ENCODE measurements around the gene TRPV6.

TRPV6 gene

DNA sequence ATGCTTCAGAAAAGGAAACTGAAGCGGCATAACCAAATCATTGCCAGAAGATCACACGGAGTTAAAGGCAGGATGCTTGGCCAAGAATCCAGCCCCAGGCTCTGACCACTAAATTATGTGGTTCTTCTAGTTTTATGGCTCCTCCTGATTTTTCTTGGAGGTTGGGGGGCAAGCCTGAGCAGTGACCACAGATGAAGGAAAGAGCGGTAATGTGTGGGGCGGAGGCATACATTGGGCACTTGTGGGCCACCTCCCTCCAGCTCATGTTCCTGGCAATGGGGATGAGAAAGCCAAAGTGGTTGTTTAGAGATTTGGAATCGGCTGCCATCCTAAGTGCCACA lies 3.2 kb downstream of the TRPV6 start:
- DNase-seq: no peak

DNA sequence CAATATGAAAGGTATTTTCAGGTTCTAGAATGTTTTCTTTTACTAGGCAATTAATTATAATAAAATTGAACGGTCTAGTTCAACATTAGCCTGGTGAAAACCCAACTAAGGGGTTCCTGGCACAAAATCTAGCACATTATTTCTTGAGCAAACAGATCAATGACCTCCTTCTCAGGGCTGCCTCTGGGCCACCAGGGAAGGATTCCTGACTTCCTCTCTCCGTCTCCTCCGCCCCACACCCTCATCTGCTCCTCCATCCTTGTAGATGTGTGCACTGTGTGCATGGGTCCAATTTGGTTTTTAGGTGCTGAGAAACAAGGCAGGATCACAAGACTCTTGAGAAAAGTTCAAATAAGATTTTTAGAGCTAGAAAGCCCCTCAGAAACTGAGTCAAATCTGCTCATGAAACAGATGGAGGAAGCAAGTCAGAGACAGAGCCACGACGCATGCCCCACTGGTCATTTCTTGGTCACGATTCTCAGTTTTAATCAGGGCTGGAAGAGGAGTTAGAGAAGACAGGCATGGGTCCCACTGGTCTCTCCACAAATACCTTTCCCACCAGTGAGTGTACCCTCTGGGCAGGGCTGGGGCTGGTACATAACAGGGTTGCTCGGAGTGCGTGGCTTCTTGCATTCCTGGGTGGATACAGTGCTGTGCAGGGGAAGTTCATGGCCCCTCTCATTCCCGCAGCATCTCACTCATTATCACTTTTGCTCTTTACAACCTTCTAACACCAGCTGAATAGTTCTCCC lies 3.8 kb downstream of the TRPV6 start:
- DNase-seq: no peak

DNA sequence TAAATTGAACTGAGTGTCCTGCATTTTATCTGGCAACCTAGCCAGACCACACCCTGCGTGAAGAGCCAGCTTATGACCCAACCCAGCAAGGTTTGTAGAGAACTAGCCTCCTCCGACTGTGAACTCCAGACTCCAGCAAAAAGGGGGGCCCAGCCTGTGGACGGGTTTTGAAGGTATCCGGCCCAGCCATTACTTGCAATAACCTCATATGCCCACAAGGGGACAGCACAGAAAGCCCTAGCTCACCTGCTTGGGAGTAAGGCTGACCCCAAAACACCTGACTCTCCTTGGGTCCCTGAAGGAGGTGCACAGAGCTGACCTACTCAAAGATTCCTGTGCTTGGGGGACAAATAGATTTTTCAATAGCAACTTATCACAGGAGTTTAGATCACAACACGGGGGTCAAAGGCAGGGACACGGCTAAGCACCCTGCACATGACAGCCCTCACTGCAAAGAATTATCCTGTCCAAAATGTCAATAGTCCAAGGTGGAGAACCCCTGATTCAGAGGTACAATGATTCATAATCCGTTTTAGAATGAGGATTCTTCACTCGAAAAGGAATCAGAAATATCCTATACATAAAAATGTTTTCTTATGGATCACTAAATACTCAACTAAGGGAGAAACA lies 4.6 kb downstream of the TRPV6 start:
- peak; percentile 40 for DNase-seq

DNA sequence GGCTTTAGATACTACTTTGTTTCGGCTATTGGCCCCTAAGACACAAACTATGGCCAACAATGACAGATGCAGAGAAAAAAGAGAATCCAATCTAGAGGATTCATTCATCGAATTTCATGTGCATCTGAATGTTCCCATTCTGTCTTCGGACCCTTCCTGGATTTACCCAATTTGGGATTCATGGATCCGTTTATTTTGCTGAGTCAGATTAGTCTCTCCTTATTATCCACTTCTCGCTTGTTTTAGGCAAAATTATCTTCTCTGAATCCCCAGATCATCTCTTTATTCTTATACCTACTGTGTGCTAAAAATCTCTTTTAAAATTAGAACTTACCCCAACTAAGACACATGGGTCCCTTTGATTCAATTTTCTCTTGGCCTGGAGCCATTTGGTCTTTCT lies 6.5 kb downstream of the TRPV6 start:
- no peak for DNase-seq

DNA sequence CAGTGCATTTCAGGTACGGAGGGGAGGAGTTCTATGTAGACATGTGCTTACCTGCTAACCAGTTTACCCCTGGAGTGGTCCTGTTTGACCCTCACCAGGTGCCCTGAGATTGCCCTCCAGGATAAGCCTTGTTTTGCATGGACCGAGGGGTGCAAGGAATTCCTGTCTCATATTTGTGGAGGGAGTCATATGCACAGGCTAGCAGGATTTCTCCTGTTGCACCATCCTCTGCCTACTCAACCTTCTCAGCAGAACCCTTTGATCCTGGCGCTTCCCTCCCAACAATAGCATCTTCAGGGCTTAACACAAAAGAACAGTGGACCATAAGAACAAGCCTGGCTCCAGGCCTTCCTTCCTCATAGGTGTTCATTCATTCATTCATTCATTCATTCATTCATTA lies 7.2 kb downstream of the TRPV6 start:
- DNase-seq: no peak

DNA sequence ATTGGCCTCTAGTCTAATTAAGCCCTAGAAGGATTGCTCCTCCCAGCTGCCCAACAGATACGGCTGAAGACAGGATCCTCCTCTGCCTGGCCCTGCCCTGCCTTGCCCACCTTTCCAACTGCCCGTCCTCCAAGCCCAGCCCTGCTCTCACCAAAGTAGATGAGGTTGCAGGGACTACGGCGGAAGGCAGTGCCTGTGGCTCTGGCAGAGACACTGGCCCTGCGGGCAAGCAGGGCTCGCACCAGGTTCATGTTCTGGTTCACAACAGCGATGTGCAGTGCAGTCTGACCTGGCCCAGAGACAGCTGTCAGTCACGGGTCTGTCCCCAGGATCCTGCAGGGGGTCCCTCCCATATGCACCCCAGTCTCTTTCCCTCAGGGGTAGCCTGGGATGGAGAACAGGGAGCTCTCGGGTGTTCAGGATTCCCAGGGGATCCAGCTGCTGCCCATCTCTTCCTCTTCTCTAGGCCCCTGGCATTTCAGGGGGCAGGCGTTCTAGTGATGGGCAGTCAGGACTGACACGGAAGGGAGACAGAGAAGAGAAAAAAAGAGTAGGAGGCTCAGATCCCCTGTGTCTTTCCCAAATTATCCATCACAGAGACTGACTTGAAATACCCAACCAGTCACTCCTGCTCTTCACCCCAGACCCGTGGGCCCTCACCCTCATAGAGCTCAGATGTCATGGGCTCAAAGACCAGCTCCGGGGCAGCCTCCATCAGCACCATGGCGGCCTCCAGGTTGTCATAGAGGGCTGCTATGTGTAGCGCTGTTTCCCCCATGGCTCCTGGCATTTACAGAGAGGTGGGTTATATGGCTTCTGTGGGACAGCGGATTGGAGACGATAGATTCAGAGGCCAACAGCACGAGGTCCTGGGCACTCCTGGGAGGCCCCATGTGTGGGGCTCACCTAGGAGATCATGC lies 8.3 kb downstream of the TRPV6 start:
- no peak for DNase-seq

DNA sequence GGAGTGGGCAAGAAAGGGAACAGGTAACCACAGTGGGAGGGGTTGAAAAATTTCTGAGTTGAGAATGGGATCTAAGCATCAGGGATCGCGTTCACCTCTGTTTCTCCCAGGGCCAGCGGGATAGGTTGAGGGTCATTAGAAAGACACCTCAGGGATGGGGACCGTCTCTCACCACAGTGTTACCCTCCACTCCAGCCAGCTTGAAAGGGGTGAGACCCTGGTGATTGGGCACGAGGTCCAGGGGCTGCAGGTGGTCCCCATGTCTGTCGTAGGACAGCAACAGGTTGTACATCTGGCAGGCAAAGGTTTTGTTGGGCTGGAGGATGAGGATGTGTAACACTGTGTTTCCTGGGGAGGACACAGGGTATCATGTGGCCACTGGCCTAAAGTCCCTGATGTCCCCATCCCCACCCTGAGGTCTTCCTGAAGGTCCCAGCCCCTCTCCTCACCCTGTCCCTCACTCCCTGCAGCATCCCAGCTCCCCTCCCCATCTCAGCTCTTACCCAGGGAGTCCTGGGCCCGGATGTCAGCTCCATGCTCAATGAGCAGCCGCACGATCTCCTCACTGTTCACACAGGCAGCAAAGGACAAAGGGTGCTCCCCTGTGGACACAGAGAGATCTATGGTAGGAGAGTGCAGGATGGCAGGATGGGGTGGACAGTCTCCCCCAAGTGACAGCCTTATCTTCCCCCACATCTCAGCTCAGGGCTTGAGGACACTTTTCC lies 9.1 kb downstream of the TRPV6 start:
- DNase-seq: no peak

DNA sequence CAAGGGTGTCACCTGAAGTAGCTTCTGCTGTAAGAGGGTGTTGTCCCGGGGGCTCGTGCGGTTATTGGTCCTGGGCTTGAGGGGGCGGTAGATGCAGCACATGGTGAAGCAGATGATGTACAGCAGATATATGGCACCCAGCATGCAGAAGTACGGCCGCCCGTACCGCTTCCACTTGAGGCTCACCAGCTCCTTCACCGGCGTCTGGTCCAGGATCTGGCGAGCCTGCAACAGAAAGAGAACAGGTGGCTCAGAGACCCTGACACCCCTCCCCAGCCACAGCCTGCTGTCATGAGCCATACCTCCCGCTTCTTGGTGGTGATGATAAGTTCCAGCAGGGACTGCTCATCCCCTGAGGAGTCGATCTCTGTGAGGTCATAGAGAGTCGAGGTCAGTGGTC lies 10.1 kb downstream of the TRPV6 start:
- no peak for DNase-seq

DNA sequence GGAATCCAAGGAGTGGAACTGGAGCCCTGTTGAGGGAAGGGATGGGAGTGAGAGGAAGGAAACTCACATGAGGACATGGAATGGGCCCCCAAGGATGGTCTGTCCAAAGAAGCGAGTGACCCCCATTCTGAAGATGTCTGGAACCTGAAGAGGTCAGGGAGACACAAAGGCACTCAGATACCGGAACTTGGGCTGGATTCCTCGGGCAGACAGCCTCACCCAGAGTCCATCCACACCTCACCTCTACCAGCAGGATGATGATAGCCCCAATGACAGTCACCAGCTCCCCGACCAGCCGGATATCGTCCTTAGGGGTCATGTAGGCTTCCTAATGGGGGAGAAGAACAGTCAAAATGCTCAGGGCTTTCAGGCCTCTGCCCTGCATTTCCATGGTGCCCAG lies 10.7 kb downstream of the TRPV6 start:
- no peak for DNase-seq

DNA sequence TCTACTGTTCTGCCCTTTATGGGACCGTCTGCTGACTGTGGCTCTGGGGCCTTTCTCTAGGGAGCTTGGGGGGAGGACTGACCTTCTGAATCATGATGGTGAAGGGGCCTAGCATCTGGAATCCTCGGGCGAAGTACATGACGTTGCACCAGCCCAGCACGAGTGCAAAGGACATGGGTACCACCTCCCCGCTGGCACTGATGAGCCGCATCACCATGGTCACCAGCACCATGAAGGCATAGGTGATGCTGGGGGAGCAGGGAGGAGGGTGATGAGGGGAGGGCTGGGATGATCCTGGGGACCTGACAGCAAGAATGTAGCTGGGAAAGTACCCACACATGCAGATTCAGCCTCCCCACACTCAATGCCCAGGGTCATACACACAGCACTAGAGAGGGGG lies 11.1 kb downstream of the TRPV6 start:
- DNase-seq: no peak

DNA sequence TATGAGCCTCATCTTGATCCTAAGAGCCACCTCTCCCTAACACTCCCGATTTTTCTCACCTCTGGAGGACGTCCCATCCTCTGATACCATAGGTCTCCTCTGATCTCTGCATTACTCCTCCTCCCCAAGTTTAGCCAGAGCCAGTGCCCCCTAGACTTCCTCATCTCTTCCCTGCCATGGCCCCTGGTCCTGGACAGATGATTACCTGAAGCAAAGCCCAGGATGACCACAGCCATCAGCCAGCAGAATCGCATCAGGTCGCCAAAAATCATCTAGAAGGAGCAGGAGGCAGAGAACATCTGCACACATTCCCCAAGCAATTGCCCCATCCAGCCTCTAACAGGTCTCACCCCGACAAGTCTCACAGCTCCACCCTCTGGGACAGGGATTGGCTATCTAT lies 11.7 kb downstream of the TRPV6 start:
- no peak for DNase-seq

DNA sequence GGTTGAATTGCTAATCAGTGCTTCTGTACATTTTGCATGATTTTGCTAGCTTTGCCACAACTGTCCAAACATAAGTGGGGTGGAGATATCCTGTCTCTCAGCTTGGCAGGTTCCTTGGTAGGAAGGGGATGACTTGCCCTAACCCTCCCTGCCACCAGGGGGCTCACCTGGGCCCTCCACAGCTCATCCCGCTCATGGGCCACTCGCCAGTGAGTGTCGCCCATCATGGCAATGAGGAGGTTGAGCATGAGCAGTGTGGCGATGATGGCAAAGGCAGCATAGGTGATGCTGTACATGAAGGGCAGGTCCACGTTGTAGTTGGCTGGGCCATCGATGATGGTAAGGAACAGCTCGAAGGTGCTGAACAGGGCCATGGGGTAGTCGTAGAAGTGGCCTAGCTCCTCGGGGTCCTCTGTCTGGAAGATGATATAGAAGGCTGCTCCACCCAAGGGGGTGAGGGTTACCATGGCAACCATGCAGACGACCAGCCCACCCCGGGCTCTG lies 12.2 kb downstream of the TRPV6 start:
- no peak for DNase-seq

DNA sequence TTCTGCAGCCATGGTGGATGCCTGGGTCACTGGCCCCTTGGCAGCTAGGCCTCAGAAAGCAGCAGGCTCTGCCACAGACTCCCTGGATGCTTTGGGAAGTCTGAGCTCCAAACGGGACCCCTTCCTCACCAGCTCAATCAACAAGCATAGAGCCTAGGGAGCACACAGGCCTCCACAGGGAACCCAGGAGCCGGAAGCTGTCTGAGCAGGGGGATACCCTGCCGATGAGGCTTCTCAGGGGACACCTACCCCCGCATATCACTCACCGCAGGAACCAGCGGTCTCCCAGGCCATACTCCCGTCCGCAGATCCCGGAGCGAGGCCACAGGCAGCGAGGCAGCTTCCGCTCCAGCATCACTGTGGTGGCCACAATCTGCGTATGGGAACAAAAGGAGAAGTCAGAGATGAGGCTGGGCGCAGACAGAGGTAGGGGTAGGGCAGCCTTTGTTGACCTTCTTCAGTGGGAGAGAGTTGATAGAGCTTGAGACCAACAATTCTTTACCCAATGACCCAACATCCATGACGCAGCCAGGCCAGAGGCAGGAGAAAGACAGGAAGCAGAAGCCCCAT lies 13.4 kb downstream of the TRPV6 start:
- DNase-seq: no peak

DNA sequence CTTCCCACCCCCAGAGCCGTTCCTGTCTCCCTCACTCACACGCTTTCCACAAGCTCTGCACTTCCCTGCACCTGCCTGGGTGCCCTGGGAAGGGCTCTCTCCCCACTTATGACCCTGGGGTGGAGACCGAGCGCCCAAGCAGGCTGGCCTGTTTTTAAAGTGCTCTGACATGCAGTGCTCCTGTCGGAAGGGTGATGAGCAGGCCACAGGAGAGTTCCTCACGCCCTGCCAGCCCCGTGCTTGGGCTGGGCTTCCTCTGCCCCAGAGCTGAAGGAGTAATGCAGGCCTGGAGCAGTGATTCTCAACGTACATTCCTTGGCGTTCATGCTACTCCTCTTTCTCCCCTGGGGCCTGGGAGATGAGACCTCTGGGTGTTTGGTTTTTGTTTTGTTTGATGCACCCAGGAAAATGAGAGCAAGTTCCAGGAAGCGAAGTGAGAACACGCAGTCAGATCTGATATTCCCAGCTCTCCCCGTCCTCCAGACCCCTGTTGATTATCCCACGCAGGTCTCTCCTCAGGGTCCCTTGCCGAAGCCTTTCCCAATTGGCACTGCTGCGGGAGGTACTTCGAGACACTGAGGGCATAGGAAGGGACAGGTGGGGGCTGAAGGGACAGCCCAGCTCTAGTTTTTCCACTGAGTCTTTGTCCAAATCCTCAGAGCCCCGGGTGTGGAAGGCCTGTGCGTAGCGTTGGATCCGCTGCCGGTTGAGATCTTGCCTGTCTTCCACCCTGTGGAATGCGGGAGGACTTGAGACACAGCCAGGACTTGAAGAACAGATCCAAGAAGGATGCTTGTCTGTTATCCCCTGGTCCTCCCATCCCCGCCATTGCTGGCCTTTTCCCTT lies 14.1 kb downstream of the TRPV6 start:
- no peak for DNase-seq

DNA sequence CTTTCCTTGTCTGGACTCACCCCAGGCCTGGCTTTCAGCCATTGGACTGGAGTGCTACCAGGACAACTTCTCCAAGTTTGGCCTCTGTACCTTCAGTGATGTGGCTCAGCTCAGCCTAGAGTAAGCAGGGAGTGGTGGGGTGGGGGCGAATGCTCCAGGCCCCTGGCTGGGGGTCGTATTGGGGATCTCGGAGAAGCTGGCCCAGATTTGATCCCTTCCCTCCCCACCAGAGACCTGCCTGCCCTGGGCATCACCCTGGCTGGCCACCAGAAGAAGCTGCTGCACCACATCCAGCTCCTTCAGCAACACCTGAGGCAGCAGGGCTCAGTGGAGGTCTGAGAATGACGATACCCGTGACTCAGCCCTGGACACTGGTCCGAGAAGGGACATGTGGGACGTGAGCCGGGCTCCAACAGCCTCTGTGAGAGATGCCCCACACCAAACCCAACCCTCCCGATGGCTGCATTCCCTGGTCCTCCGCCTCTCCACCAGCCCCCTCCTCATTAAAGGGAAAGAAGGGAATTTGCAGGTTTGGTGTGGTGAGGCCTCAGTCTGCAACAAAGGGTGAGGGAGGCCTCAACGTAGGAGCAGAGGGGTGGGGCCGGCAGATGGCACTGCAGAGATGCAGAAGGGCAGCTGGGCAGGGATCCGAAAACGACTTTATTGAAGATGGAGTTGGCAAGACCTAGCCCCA lies 14.8 kb downstream of the TRPV6 start:
- no peak for DNase-seq

DNA sequence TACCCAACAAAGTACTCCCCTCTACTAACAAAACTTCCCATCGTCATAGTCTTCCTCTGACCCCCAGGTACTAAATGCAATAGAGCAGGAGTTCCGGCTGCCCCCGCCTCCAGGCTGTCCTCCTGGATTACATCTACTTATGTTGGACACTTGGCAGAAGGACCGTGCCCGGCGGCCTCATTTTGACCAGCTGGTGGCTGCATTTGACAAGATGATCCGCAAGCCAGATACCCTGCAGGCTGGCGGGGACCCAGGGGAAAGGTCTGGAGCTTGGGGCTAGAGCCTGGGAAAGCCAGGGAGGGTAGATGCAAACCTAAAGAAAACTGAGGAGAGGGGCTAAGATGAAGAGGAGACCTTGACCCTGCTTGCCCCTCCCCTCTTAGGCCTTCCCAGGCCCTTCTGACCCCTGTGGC lies 15.4 kb downstream of the TRPV6 start:
- no peak for DNase-seq

DNA sequence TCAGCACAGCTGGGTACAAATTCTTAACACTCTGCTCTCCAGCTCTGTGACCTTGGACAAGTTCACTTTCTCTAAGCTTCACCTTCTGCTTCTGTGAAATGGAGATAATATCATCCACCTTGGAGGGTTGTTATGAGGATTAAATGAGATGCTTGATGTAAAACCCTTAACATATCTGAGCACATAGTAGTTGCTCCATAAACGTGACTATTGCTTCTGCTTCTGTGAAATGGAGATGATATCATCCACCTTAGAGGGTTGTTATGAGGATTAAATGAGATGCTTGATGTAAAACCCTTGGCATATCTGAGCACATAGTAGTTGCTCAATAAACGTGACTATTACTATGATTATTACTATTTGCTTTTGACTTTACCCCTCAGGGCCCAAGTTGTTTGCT lies 16.1 kb downstream of the TRPV6 start:
- no peak for DNase-seq

DNA sequence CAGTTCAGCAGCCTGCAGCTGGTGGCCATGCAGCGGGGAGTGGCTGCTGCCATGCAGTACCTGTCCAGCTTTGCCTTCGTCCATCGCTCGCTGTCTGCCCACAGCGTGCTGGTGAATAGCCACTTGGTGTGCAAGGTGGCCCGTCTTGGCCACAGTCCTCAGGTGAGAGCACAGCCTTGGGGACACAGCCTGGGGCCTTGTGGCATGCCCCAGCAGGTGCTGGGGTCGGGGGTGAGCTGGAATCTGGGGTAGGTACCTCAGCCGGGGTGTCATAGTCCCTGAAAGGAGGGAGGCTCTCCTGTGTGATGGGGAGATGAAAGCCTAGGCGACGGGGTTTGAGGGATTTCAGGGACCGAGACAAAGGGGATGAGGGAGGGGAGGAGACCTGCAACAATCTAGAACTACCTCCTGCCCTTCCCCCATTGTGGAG lies 16.5 kb downstream of the TRPV6 start:
- no peak for DNase-seq

DNA sequence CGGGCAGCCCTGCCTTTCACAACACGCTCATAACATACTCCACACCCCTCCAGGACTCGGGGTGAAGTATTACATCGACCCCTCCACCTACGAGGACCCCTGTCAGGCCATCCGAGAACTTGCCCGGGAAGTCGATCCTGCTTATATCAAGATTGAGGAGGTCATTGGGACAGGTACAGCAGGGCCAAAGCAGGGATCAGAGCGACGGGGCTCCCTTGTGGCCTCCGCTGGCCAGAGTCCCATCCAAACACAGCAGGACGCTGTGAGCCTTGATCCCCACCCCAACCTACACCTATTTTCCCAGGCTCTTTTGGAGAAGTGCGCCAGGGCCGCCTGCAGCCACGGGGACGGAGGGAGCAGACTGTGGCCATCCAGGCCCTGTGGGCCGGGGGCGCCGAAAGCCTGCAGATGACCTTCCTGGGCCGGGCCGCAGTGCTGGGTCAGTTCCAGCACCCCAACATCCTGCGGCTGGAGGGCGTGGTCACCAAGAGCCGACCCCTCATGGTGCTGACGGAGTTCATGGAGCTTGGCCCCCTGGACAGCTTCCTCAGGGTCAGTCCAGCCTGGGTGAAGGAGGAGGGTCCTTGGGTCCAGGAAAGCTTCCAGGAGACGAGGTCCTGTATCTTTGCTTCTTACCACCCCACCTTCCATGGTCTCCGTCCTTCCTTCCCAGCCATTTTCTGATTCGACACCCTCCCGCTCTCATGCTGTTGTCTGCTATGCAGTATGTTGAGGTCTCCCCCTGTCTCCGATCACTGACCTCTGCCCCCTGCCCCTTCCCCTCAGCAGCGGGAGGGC lies 17.2 kb downstream of the TRPV6 start:
- DNase-seq: no peak

Data from activated naive CD4-positive, alpha-beta T cell treated with anti-CD3 and anti-CD28 coated beads, Interleukin-2, amount 50 U/mL, for 16 hours (primary cell).